ENCODE measurements around the gene RRM2.

Gene RRM2

DNA sequence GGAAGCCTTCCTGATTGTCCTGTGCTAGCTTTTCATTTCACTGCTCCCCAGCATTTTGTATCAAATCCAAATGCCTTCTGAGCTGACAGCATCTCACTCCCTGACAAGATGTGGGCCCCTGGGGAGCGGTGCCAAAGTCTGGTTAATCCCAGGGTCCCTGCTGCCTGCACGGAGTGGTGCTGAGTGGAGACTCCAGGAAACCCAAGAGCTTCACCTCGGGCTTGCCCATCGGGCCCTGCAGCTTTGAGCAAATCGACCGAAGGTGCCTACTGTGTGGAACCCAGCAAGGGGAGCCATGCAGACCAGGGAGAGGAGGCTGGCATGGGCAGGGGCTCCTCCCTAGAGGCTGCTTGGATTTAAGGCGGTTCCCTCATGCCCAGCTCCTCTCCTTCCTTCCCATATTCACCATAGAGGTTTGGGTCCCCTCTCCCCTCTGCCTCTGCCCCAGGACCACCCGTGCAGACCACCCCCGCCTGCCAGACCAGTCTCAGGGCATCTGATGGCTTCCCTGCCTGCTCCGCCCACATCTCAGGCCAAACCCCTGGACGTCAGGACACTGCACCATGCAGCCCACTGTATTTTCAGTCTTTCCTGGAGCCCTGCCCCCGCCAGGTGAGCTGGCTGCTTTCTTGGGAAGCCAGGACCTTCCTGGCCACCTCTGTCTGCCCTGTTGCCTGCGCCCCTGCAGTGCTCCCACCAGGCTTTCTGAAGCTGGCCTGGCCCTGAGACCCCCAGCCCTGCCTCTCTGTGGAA, 37.8 kb downstream of the RRM2 start:
- no peak for DNase-seq

DNA sequence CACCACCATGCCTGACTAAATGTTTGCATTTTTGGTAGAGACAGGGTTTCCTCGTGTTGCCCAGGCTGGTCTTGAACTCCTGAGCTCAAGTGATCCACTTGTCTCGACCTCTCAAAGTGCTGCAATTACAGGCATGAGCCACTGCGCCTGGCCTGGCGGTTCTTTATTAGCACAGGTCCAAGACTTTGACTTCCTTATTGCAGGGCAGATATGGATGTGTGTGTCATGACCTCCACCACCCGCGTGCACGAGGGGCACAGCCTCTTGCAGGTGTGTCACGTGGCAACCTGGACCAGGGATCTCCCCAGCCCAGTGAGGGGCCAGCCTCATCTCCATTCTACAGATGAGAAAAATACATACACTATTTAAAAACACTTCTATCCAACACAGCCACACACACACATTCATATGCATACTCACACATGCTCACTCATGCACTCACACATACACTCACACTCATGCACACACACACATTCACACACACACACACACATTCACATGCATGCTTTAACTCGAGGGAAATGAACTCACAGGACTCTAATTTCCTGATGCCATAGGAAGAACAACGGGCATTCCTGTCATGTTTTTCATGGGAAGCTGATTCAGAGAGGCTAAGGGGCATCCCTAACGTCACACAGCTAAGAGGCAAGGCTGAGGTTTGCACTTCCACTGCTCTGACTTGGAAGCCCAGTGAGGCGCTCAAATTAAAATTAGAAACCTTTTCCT, 38.8 kb downstream of the RRM2 start:
- DNase-seq: no peak

DNA sequence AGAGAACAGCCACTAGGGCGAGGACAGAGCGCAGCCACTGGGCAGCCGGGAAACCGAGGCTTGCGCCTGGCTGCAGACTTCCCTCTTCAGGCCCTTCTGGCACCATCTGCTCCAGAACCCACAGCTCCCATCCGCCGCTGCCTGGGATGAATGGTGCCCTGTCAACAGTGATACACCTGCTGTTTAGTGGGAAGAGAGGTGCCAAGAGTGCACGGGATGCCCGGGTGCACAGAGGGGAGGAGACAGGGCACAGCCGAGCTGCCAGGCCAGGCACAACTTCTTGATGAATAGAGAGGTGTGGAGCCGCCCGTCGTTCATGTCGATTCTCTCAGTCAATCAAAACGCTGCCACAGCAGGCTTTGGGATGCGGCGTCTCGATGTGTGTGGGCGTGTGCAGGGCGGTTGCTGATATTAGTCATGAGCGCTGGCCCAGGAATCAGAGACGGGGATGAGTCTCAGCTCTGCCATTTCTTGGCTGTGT, 39.5 kb downstream of the RRM2 start:
- no peak for DNase-seq

DNA sequence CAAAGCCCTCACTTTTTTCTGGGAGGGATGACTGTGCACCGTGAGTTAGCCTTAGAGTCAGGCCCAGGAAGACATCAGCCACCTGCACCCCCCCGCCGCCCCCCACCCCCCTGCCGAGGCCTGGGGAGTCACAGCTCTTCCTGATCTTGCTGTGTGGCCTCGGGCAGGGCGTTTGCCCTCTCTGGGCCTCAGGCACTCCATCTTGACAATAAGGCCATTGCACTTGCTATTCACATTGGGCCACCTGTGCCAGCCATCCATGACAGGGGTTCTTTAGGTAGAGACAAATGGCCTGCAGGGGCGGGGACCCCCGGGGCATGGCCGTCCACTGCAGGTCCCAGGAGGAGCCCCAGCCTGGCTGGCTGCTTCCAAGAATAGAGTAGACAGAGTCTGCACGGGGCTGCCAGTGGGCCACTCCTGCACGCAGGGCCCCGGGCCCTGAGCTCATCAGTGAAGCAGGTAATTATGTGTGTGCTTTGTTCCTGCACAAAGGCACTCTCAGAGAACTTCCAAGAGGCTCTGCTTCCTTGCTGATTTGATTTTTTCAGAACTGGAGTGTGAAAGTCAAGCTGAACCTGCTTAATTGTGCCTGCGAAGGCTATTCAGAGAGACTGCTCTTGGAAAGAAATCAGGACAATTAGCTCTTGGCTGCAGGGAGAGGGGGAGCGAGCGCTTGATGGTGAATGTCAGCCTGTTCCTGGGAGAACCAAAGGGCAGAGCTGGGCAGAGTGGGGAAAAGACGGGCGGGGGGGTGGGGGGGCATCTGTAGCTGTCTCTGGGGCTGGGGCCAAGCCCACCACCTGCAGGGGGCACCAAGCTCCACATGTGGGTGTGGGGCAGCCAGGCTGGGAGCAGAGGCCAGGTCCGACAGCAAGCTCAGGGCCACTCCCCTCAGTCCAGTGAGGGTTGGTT, 40.3 kb downstream of the RRM2 start:
- no peak for DNase-seq

DNA sequence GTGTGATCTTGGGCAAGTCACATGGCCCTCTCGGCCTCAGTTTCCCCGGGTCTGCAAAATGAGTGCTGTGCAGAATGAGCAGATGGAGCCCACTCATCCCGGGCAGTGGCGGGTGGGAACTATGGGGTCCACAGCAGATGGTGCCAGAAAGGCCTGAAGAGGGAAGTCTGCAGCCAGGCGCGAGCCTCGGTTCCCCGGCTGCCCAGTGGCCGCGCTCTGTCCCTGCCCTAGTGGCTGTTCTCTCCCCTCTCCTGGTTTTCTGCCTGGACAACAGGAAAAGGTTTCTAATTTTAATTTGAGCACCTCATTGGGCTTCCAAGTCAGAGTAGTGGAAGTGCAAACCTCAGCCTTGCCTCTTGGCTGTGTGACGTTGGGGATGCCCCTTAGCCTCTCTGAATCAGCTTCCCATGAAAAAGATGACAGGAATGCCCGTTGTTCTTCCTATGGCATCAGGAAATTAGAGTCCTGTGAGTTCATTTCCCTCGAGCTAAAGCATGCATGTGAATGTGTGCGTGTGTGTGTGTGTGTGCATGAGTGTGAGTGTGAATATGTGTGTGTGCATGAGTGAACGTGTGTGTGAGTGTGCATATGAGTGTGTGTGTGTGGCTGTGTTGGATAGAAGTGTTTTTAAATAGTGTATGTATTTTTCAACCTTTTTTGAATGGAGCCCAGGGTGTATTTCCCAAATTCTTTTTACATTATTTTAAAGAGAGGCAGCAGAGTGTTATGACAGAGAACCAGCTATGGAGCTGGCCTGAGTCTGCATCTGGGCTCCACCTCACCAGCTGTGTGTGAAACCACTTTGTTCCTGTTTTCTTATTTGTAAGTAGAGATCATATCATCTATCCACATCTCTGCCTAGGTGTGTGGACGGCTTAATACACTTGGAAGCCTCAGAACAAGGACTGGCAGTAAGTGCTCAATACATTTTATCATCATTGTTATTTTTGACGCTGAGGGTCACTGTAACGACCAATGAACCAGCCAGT, 41.3 kb downstream of the RRM2 start:
- no peak for DNase-seq

DNA sequence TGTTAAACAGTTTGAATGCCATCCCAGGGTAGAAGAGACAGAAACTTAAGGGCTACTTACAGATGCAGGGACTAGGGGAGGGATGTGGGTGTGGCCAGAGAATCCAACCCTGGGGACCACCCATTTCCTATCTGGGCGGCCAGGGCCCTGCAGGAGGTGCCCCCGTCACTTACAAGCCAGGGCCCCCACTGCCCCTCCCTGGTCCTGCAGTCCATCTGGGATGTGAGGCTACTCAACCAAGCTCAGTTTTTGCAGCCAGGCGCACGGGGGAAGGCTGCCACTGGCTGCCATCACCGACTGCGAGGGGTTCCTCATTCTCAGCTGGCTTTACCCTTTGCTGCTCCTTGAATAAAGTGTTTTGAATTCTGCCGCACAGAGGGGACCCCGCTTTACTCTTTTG, 42.1 kb downstream of the RRM2 start:
- DNase-seq: no peak

DNA sequence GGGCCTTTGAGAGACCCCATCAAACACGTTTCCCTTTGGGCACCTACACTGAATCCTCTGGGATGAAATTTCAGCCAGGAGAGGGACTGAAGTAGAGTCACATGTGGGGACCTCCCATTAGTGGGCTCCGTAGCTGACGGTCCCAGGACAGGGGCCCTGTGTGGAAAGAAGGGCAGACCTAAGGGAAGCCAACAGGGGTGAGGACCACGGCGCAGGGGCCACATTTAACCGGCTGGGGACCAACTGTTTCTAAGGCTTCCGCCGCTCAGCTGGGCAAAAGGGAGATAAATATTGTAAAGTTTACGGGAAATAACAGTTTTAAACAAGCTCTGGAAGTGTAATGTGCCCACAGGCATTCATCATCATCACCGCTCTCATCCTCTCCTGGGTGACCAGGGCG, 42.7 kb downstream of the RRM2 start:
- DNase-seq: no peak

DNA sequence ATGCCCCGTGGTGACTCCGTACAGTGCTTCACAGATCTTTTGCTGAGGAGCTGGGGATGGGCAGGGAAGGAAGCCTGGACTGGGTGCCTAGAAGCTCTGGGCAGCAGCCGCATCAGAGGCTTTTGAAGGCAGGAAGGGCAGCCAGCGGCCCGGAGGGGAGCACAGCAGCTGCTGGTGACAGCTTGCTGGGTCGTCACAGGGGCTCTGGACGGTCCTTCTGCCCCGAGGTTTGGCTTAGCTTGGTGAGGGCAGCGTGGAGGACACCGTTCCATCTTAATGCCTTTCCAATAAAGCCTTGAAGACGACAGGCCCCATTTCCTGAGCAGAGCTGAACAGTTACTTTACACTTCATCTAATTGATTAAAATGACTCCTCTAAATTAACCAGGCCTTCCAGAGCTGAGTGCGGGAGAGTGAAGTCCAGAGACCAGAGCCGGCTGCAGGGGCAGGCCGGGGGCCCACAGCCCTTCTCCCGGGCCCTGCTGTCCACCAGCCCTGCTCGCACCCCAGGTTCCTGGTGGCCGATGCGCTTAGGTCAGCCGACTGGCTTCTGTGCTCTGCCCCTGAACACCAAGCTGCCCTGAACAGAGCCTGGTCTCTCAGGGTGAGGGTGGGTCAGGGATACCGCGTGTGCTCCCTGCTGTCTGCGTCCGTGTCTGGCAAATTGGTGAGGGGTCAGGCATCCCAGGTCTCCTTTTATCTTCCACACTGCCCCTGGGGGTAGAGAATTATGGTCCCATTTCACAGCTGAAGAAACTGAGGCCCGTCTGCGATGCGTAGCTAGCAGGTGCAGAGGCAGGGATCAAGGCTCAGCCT, 43.5 kb downstream of the RRM2 start:
- no peak for DNase-seq

DNA sequence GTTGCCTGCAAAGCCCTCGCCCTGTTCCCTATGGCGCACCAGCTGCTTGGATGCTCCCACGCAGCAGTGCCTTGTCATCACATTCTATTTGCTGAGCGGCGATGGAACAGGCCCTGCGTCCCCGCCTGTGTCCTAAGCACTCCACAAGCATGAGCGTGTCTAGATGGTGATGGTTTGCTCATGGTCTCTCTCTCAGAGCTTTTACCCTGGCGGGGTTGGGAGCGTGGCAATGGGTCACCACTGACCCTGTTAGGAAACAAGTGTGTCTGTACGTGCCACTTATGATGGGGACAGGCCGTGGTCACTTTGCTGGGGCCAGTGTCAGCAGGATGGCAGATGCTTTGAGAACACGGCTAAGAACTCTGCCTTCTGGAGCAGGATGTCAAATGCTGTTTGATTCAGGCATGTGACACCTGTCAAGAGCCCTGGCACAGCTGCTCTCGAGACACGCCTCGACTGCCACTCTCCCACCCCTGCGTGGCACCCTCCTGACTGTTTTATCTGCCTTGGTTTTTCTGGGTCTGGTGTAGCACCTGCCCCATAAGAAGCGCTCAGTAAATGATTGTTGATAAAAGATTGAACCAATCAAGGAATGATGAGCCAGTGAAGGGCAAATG, 44.2 kb downstream of the RRM2 start:
- no peak for DNase-seq

DNA sequence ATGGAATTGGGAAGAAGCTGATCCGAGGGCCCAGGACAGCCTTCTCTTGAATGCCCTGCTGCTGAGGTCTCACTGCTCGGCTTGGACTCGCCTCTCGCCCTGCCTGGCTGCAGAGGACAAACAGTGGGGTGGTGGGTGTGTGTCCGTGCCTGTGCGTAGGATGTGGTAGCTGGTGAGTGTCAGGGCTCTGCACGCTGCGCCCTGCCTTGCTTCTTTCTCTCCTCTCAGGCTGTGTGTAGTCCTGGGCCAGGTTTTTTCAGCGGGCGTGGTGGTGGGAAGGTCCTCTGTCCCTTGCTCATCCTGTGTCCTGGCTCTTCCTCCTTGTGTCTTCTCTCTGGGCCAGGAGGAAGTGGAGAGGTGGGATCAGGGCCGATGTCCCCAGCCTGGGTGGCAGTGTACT, 44.8 kb downstream of the RRM2 start:
- no peak for DNase-seq

DNA sequence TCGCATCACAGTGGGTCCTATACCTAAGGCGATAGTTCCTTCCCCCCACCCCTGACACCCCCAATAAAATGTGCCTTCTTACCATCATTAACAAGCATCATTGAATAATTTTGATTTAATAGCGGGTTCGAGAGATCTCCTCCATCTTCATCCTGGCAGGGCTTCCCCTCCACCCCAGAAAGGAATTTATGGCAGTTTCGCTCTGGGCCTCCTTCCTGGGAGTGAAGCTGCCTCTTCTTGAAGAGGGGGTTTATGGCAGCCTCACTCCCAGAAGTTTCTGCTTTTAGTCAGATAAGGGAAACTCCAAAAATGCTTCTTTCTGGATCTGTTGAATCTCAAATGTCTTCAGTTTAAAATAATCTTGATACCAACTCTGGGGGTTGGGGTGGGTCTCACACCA, 45.7 kb downstream of the RRM2 start:
- DNase-seq: no peak

DNA sequence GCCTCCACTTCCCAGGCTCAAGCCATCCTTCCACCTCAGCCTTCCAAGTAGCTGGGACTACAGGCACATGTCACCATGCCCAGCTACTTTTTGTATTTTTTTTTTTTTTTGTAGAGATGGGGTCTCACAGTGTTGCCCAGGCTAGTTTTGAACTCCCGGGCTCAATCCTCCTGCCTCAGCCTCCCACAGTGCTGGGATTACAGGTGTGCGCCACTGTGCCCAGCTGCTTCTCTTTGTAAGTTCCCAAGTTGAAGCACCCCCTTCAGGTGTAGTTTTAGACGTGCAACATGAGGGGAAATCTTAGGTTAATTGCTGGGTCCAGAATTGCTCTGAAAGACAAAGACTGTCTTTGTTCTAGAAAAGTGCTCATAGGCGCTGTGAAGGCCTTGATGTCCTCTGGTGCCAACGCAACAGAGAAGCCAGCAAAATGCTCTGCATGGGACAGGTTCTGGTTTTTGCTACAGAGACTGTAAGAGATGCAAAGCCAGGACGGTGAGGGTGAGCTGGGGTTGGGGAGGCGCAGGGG, 46.6 kb downstream of the RRM2 start:
- DNase-seq: no peak

DNA sequence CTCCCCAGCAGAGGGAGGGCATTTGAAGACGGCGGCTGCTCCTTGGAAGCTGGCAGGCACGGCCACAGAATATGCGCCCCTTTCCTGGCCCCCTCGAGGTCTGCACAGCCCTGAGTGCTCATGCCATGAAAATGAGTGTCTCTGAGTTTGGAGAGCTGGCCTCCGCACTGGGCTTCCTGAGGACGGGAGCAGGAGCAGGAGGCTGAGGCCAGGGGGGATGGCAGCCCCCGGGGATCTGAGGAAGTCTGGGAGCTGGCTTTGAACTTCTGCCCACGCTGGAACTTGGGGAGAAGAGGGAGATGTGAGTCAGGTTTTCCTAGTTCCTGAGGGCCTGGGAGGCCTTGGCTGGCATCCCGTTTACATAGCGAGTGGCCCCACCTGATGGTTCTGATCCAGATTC, 47.0 kb downstream of the RRM2 start:
- no peak for DNase-seq

DNA sequence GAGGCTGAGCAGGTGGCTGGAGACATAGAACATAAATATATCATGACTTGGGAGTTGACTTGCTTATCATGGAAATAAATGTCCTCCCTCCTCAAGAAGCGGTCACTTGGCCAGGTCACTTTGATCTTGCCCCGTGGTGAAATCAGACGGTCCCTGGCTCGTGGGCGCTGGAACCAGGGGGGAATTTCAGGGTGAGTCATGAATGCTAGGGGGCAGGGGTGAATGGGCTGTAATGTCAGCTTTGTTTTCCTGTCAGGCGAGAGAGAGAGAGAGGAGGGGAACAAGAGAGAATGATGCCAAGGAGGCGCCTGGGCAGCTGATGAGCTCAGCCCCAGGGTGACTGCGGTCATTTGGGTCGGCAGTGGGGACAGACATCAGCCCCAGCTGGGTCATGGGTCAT, 47.7 kb downstream of the RRM2 start:
- no peak for DNase-seq

DNA sequence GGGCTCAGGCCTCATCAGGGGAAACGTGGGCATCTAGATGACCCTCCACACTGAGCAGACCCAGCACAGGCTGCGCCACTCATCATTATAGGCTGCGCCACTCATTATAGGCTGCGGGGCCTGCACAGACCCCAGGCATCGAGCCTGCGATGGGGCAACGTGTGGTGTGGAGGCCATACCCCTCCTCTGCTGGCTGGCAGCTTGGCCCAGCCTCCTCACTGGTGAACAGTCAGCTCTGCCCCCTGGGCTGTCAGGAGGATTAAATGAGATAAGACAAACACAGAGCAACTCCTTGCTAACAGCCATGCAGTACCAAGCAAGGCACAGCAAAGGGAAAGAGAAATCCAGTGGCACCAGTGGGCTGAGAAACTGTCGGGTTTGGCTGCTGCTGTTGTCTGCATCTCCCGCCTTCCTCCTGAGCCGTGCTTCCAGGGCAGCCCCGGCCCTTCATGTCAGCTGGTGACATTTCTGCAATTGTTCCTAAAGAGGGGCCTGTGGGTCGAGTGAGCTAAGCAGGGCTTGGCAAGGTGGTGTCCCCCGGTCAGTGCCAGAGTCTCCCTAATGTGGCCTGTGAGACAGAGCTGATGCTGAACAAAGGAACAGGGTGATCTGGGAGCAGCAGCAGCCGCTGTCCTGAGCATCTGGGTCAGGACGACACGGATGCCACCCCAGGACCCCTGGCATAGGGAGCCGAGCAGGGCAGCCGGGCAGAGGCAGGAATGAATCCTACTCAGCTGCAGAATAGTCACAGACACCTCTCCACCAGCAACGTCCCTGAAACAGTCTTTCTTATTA, 48.7 kb downstream of the RRM2 start:
- no peak for DNase-seq

DNA sequence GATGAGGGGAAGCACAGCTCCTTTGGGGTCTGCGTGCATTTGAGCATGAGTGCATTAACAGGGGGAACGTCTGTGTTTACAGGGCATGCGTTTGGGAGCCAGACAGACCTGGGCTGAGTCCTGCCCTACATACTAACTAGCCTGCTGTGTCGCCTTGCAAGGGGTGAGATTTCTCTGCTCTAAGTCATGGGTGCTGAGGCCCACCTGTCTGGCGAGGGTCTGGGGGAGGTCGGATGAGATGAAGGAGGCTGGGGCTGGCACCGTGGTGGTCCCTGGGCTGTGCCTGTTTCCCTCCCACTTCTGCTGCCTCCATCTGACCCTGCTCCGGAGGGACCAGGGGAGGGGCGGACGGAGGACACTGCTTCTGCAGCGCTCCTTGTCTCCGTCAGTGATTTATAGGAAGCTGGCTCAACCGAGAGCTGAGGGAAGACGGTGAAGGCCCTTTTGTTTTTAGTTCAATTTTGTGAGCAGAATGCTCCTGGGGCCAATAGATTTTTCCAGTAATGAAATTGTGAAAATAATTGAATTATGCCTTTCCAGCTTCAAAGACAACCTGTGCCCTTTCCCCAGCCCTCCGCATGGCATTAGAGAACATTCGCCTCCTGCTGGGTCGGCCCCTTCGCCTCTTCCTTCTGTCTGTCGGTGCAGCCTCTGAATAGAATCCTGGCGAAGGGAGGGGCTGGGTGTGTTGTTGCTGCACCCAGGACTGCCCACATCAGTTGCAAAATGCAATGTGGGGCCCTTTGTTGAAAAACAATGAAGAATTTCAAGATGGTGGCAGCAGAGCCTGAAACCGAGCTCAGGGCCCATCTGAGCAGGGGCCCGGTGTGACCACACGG, 49.7 kb downstream of the RRM2 start:
- DNase-seq: no peak

DNA sequence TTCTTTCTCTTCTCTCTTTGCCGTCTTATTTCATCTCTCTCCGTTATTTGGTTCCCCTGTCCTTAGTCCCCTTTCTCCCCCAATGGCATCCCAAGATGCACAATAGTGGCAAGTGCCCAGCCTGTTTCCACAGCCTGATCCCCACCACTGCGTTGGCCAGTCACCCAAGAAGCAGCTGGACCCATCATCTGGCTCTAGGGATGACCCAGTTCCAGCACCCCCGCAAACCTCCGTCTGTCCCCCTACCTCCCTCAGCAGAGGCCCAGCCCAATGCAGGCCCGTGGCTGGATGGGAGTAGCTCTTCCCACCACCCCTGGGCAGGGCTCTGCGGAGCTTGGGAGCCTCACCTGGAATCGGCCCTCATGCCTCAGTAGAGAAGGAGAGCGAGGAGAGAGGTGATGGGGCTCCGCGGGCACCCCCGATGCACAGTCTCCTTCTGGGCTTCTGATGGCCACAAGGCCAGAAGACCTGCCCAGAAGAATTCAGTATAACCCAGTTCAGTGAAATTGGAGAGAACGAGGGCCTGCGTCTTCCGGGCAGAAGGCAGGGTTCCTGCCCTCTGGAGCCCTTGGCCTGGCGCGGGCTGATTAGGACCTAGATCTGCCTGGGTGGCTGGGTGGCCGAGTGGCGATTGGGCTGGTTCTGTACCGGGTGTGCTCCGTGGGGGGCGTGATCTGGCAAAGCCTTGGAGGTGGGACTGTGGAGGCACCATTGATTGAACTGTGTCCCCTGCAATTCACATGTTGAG, 50.9 kb downstream of the RRM2 start:
- no peak for DNase-seq

DNA sequence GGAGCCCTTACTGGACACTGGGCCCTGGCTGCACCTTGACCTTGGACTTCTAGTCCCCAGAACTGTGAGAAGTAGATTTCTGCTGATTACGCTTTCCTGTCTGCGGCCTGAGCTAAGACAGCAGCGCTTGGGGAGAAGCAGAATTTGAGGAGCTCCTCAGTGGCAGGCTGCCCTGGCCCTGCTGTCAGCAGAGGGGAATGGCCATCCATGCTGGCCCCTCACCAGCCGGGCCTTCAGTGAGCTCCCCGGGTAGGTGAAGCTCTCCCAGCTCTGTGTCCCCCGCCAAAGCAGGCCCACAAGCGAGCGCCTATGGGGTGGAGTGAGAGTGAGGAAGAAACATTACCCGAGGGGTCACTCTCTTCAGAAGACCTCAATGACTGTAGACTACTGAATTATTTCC, 51.6 kb downstream of the RRM2 start:
- DNase-seq: no peak
